Left renal cortex interstitium (tissue), 4 donors: Measurements from ENCODE around the gene GBF1. TPM values are rescaled to one million over a fixed set of nuclear protein-coding genes. Genes with fewer than 3 reads are reported as not detected.

Experiments used
- DNase-seq, 4 donors: peaks; one replicate each; pipeline ENCODE4 v3.0.0-alpha.2; 2013; ENCODE audit warnings: low read depth in 4 of 4, low spot score in 2 of 4, missing footprints in 1 of 4
- polyA plus RNA-seq, 4 donors: library from polyadenylated mRNA; unstranded; fragments of 120-200 nt; gene quantifications; one replicate each; pipeline ENCODE4 v1.2.1, GENCODE V29; 2013; ENCODE audit not compliant: insufficient read length in 4 of 4

GBF1 gene
- polyA plus RNA-seq, 4 donors, result 39.9 to 58.8 (median 47.2) TPM

DNA sequence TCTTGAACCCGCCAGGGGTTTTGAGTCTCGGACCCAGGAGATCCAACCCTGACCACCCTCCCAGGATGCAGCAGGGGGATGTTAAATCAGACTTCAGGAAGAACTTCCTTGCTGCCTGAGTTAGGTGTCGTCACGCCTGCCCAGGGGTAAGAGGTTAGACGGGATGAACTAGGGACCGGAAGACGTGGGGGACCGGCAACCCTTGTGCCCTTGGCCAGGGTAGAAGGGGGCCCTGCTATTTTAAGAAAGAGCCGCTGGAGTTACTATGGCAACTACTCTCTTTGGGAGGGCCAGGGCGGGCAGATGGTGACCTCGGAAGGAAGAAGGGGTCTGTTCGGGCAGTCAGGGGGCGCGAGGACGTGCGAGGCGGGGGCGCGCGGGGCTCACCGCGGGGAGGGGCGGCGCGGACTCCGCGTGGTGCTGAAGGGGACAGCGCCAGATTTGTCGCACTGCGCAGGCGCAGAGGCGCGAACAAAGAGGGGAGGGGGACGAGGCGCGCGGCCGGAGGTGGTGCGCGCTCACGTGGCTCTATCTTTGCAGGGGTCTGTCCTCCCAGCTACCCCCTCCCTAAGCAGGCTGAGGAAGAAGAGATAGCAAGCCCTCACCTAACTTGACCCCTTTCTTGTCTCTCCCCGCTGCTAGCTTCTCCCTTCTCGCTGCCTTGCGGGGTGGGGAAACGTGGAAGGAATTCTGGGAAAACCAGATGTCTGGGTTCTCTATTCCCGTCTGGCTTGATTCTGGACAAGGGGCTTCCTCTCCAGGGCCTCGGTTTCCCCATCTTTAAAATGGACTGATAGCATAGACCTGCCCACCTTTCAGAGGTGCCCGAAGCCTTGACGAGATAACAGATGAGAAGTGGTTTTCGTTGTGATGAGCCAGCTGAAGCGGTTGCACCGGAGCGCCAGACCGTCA lies 174.2 kb downstream of the GBF1 start:
- no peak for DNase-seq

DNA sequence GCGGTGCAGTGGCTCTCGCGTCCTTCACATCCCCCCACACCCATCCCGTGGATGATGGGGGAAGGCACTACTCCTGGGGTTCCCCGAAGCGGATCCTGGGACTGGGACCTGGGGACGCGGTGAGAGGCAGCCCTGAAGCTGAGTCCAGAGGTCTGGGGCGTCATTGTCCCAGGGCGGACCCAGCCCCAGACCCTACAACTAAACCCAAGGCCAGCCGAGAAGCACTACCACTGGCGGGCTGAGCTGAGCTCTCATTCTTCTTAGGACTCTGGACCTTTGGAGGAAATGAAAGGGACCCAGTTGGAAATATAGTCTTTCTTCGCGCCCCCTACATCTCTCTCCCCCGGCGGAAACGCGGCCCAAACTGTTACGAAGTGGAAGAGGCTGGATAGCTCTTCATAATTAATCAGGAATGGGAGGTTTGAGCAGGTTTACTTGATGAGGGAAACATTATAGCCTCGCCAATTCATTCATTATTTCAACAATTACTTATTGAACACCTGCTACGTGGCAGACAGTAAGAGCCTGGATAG lies 174.9 kb downstream of the GBF1 start:
- no peak for DNase-seq

DNA sequence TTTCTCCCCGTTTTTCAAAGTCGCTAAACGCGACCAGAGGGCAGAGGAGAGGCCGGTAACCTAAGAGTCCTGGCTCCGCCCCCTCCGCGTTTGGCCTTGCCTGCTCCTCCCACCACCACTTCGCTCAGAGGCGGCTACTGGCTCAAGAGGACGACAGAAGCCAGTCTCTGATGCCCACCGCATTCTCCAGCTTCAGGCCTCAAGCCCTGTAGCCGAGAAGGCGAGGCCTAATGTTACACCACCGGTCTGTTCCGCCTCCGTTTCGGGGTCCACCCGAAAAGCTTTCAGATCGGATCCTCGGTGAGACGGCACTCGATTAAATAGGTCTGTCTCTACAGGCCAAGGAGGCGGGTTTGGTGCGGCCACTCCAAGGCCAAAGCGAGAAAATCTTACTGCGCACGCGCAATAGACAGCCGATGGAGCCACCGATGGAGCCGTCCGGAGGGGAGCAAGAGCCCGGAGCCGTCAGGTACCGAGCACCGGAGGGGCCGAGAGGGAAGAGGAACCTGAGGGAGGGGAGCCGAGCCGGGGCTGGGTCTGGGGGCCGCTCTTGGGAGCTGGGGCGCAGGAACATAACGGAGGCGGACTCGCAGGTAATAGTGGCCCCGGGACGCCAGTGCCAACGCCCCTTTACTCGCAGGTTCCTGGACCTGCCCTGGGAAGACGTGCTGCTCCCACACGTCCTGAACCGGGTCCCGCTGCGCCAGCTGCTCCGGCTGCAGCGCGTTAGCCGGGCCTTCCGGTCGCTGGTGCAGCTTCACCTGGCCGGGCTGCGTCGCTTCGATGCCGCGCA lies 175.6 kb downstream of the GBF1 start, which contains the start of gene FBXL15:
Gene FBXL15 (plus strand): TSS at position 123 of the 793 bp plus-strand sequence. CDS start 294 bp downstream, at position 417.
- peak; percentile 93 to 99 (median 98) for DNase-seq

DNA sequence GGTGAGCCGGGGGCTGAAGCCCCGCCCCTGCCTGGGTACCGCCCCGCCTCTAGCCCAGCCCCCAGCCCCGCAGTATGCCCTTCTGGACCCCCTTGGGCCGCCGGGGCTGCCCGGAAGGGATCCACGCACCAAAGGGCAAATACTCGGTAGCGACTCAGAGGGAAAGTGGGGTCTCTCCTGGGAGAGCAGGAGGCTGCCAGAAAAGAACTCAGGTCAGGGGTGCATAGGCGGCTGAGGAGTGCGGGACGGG lies 176.1 kb downstream of the GBF1 start:
- DNase-seq, result no peak

DNA sequence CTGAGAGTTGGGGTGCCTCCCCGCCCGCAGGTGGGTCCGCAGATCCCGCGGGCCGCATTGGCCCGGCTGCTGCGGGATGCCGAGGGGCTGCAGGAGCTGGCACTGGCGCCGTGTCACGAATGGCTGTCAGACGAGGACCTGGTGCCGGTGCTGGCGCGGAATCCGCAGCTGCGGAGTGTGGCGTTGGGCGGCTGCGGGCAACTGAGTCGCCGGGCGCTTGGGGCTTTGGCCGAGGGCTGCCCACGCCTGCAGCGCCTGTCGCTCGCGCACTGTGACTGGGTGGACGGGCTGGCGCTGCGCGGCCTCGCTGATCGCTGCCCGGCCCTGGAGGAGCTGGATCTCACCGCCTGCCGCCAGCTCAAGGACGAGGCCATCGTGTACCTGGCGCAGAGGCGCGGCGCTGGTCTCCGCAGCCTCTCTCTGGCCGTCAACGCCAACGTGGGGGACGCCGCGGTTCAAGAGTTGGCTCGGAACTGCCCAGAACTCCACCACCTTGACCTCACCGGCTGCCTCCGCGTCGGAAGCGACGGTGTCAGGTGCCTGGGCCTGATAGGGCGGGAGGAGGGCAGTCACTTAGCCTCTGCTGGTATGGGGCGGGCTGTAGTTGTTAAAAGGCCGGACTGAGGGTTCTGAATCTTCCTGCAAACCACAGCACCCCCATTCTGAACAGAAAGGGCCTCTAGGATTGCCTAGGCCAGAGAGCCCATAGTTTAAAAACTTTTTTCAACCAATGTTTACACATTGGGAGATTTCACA lies 176.6 kb downstream of the GBF1 start:
- no peak for DNase-seq

DNA sequence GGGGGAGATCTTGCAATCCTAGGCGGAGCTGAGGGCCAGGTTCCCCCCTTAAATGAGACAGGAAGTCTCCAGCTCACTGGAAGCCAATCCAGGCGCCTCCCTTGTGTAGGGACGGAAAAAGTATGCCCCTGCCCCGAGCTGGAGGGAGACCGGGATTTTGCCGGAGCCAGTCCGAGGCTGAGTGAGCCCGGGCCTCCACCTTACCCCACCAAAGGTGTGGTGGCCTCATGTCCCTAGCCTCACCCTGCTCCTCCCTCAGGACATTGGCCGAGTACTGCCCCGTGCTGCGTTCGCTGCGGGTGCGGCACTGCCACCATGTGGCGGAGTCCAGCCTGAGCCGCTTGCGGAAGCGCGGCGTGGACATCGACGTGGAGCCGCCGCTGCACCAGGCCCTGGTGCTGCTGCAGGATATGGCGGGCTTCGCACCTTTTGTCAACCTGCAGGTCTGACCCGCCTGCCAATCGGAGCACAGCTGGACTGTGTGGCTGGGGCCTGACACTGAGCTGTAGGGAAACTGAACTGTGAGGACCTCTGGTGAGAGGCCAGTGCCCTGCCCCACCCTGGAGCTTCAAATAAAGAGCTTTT lies 177.3 kb downstream of the GBF1 start:
- DNase-seq, result no peak

DNA sequence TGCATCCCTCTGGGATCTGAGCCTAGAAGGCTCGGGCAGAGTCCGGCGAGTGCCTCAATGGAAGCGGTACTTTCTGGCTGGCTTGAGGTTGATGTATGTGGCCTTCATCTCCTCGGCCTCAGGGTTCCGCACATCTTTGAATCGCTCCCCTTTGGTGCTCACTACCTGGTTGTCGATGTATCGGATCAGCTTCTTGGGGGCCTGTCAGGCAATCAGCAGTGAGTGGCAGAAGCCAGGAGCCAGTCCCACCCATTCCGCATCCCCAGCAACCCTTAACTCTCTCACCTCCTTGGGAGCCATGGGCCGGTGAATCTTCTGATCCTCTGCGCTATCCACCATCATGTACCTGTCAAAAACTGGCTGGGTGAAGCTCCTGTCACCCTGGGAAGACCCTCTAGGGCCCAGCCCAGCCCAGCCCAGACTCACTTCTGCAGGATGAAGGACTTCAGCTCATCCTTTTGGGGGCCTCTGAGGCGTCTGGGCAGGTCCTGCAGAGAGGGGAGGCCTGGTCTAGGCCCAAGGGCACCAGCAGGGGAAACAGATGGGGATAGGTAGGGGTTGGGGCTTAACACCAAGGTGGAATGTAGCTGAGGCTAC lies 178.1 kb downstream of the GBF1 start:
- DNase-seq, result no peak

DNA sequence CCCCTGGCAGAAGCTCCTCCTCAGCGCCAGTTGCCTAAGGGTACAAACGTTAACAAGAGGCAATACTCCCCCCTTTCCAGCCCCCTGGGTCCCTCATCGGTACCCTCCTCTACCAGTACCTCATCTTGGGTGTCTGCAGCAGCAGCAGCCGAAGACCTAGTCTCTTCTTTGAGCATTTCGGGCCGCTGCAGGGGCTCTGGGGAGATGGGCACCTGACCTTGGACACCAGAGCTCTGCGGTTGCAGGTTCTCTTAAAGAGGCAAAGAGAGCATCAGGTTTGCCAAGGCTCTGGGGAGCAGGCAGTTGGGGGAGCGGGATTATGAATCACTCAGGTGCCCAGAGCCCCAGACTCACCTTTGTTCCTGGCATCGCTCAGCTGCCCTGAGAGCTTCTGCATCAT lies 178.8 kb downstream of the GBF1 start:
- DNase-seq, result no peak

DNA sequence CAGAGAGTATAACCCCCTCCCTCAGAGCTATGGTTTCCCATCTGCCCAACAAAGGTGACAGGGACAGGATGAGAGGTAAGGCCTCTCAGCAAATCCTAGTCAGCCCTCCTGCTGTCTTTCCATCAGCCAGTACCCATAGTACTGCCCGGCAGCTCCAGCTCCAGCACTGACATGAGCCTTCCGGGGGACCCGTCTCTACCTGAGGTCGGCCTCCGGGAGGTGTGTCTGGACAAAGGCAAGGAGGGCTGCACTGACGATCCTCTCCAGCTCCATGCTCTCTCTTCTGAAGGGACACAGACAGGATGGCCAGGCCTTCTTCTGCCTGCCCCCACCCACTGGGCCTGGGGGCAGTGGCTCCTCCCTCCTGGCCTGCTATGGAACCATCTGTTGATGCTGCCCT lies 179.6 kb downstream of the GBF1 start:
- DNase-seq, result no peak

DNA sequence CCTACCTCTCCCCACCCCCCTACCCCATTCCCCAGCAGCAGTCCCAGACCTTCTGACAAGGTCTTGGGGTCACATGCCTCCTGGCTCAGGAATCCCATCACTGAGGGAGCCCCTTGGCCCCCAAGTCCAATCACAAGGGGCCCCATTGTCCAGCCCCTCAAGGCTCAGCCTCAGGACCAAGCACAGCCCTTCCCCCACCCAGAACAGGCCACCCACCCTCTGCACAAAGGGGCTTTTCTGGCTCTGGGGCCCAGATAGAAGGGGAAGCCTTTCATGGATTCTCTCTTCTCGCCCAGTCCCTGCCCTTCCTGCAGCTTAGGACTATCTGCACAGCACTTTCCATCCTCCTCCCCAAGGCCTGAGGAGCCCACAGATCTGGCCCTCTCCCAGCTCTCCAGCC lies 180.1 kb downstream of the GBF1 start:
- no peak for DNase-seq

DNA sequence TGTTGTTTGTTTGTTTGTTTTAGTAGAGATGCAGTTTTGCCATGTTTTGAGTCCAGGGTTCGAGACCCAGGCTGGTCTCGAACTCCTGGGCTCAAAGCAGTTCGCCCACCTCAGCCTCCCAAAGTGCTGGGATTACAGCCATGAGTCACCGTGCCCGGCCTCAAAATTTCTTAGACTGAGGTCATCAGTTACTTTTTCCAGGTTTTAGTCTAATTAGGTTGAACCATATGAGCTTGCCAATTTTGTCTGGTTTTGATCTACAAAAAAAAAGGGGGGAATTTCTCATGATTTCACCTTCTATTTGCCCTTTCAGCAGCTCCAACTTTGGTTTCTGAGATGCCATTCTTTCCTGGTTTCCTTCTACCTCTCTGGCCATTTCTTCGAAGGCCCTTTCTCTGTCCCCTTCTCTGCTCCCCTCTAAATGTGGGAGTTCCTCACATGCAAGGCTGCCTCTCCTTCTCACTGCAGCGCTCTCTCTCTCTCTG lies 181.5 kb downstream of the GBF1 start:
- no peak for DNase-seq

DNA sequence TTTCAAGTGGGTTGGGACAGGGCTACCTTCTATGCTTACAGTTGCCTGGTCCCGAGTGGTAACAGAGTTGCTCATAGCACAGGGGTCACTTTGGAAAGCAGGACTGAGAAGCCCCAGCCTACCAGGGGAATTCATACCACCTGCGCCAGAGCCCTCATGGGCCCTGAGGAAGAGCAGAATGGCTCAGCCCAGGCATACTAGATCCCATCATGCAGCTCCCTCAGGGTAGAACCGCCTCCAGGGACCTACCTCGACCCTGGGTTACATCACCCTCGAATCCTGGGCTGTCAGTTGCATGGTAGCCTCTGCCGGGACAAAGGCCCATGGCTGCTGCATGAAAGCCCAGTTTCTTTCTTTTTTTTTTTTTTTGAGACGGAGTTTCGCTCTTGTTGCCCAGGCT lies 184.1 kb downstream of the GBF1 start:
- no peak for DNase-seq

DNA sequence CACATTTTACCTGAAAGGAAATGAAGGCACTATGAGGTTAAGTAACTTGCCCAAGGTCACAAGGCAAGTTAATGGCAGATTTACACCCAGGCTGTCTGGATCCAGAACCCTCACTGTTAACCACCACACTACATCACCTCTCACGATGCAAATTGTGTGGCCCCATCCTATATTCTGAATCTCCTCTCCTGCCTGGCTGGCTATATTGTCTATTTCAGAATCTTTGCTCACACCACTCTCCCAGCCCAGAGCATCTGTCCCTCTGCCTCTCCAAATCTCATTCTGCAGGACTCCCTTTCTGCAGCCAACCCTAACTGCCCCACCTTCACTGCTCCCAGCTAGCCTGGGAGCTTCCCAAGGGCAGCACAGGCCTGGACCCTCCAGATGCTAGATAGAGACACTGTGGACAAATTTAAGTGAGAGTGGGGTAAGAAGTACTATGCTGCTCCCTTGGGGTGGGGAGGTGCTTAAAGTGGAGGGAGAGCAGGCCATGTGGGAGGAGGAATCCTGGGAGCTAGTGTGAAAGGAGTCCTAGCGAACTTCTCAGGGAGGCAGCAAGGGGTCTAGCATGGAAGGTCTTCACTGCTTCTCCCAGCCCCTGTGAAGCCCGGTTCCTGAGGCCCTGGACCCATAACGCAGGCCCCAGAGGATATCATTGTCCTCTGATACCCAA lies 186.3 kb downstream of the GBF1 start:
- DNase-seq, result no peak

Other genes with a start within 250 kb of the GBF1 start
- 10 to 100 TPM; 16.6 to 21.1 (median 19.5) TPM for gene ARMH3, start 189.4 kb upstream of the GBF1 start, polyA plus RNA-seq
- gene HPS6, start 180.2 kb upstream of the GBF1 start, polyA plus RNA-seq, result 10 to 100 TPM; 10.8 to 17.5 (median 13.7) TPM
- gene LDB1, start 125.2 kb upstream of the GBF1 start, polyA plus RNA-seq, result 100 to 1,000 TPM; 108 to 149 (median 124) TPM
- 10 to 100 TPM; 27.5 to 41.2 (median 33.5) TPM for gene PPRC1, start 112.5 kb upstream of the GBF1 start, polyA plus RNA-seq
- gene NOLC1, start 93.1 kb upstream of the GBF1 start, polyA plus RNA-seq, result 10 to 100 TPM; 89.0 to 98.2 (median 93.0) TPM
- gene ELOVL3, start 19.2 kb upstream of the GBF1 start, polyA plus RNA-seq, result 1 to 10 TPM; 1.9 to 2.9 (median 2.5) TPM
- 1 to 10 TPM in 3 of 4 donors, under 1 TPM in 1; 0.58 to 1.1 (median 1.1) TPM for gene PITX3, start 4.0 kb upstream of the GBF1 start, polyA plus RNA-seq
- gene NFKB2, start 150.2 kb downstream of the GBF1 start, polyA plus RNA-seq, result 10 to 100 TPM; 16.8 to 22.7 (median 21.4) TPM
- 10 to 100 TPM in 3 of 4 donors, 1 to 10 TPM in 1; 7.8 to 14.6 (median 12.8) TPM for gene PSD, start 173.3 kb downstream of the GBF1 start, polyA plus RNA-seq
- 10 to 100 TPM in 3 of 4 donors, 1 to 10 TPM in 1; 7.8 to 14.2 (median 11.9) TPM for gene FBXL15, start 175.3 kb downstream of the GBF1 start, polyA plus RNA-seq
- gene CUEDC2, start 187.0 kb downstream of the GBF1 start, polyA plus RNA-seq, result 10 to 100 TPM; 82.4 to 98.8 (median 88.6) TPM
- 1 to 10 TPM in 2 of 4 donors, under 1 TPM in 2; 0.44 to 2.4 (median 1.4) TPM for gene C10orf95, start 206.0 kb downstream of the GBF1 start, polyA plus RNA-seq